Activated T-helper 17 cell treated with anti-CD3 and anti-CD28 coated beads, Interleukin-2, amount 50 U/mL, for 72 hours (primary cell): ENCODE data around the gene B3GALT5. TPM values are rescaled to one million over a fixed set of nuclear protein-coding genes. Genes with fewer than 3 reads are reported as not detected.

Experiments
- ATAC-seq: fragments of 150-1000 bp; cut with Tn5 transposase; replicated peaks from 2 replicates; pipeline ENCODE4 v1.10.0; 2021; ENCODE audit warnings: mild to moderate bottlenecking, moderate library complexity
- H3K27ac Mint-ChIP-seq: one replicate; pipeline ENCODE4 v1.8.0; 2022; ENCODE audit warnings: mixed read lengths
- H3K27me3 Mint-ChIP-seq: one replicate; pipeline ENCODE4 v1.8.0; 2022; ENCODE audit warnings: mixed read lengths
- H3K36me3 Mint-ChIP-seq: one replicate; pipeline ENCODE4 v1.8.0; 2022; ENCODE audit warnings: low read depth, mild to moderate bottlenecking, mixed read lengths
- H3K4me1 Mint-ChIP-seq: one replicate; pipeline ENCODE4 v1.8.0; 2022; ENCODE audit warnings: mixed read lengths
- H3K4me3 Mint-ChIP-seq: one replicate; pipeline ENCODE4 v1.8.0; 2022; ENCODE audit warnings: mild to moderate bottlenecking, mixed read lengths
- H3K9me3 Mint-ChIP-seq: one replicate; pipeline ENCODE4 v1.8.0; 2022; ENCODE audit warnings: mixed read lengths
- total RNA-seq, 2 donors: library from RNA; stranded (reverse); gene quantifications; one replicate each; pipeline ENCODE4 v1.2.3, GENCODE V29; 2022

Gene B3GALT5
- total RNA-seq, 2 donors from 2014 or later: 0.03 TPM; not detected in 1

DNA sequence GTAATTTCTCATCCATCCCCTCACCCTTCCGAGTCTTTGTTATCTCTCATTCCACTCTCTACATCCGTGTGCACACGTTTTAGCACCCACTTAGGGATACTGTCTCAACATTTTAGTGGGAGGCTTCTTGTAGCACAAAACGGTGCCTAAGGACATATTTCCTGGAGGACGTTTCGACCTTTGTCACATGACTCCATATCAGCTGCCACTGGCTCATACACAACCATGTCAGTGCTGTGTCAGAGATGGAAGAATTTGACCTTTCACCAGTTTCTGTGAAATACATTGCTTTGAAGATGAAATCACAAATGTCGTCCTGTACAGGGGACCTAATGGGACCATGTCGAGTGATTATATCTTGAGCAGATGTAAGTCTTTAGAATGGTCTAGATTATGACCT, 15.6 kb downstream of the B3GALT5 start:
- H3K36me3 Mint-ChIP-seq: no peaks in the 10 kb centered on the region
- H3K9me3 Mint-ChIP-seq: peaks cover 16% of the 10 kb centered on the region
- H3K4me3 Mint-ChIP-seq: no peak overlapping the region
- H3K27ac Mint-ChIP-seq: no peak overlapping the region
- H3K4me1 Mint-ChIP-seq: no peaks in the 10 kb centered on the region
- H3K27me3 Mint-ChIP-seq: peaks cover 21% of the 10 kb centered on the region
- ATAC-seq: no peak

DNA sequence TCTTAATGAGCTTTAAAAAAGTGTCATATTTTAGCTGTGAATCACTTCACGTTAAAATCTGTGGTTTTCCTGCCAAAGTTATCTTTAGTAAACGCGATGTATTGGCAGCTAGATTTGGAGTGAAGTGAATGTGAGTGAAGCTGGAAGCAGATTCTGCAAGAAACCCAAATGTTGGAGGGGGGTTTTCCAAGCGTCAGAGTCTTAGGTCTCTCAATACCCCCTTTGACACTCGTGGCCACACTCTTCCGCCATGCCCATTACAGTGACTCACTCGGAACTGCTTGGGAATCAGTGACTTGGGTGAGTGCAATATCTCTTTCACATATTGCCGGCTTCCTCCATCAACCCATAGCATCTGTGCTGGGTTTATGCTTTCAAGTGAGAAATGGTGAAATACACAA, 17.5 kb downstream of the B3GALT5 start:
- no peak overlapping the region for H3K4me3 Mint-ChIP-seq
- peaks cover 25% of the 10 kb centered on the region for H3K27me3 Mint-ChIP-seq
- ATAC-seq: no peak
- H3K36me3 Mint-ChIP-seq: no peaks in the 10 kb centered on the region
- peaks cover 13% of the 10 kb centered on the region for H3K9me3 Mint-ChIP-seq
- no peak overlapping the region for H3K27ac Mint-ChIP-seq
- no peaks in the 10 kb centered on the region for H3K4me1 Mint-ChIP-seq

DNA sequence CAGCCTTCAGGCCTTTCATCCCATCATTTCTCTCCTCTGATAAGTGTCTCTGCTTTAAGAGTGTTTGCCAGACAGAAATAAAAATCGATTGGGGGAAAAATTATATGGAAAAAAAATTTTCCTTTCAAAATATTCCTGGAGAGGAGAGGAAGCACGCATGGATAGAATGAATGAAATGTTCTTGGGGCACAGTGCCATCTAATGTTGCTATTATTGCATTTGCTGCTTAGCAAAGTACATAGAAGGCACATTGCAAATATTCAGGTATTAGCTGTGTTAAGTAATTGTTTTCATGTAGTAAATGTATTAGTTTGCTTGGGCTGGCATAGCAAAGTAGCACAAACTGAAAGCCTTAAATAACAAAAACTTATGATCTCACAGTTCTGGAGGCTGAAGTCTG, 18.1 kb downstream of the B3GALT5 start:
- no peaks in the 10 kb centered on the region for H3K4me1 Mint-ChIP-seq
- H3K27ac Mint-ChIP-seq: no peak overlapping the region
- peaks cover 14% of the 10 kb centered on the region for H3K9me3 Mint-ChIP-seq
- no peak overlapping the region for H3K4me3 Mint-ChIP-seq
- ATAC-seq: no peak
- H3K27me3 Mint-ChIP-seq: peaks cover 27% of the 10 kb centered on the region
- H3K36me3 Mint-ChIP-seq: no peaks in the 10 kb centered on the region

DNA sequence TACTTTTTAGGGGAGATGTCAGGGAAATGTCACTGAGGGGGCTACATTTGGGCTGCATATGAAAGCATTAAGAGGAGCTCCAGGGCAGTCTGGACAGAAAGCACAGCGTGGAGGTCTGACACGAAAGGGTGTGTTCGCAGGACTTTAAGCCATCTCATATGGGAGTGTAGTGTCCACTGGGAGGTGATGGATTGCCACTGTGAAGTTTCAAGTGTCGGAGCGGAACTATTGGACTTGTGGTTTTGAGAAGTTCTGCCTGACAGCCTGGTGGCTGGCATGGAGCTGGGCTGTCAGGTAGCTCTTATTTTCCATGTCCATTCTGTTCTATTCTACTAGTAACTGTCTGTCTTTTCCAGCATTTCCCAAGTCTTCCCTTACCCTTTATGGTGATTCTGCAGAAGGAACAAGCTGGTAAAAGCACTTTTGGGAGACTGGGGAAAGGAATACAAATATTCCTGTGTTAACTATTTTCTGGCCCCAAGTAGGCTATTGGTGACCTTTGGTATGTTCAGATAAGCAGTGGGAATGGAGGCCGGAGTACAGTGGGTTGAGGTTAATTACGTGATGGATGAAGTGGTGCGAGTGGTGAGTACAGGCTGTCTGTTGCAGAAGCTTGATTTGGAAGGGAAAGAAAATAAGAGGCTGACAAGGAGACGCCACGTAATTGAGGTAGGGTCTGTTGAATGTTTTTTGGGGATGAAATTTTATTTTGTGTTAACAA, 19.3 kb downstream of the B3GALT5 start:
- Mint-ChIP-seq H3K36me3 (no peaks in the 10 kb centered on the region), H3K27me3 (peaks cover 22% of the 10 kb centered on the region), H3K4me3 (no peak overlapping the region), H3K27ac (no peak overlapping the region), H3K4me1 (no peaks in the 10 kb centered on the region), H3K9me3 (peaks cover 10% of the 10 kb centered on the region)
- ATAC-seq: no peak

DNA sequence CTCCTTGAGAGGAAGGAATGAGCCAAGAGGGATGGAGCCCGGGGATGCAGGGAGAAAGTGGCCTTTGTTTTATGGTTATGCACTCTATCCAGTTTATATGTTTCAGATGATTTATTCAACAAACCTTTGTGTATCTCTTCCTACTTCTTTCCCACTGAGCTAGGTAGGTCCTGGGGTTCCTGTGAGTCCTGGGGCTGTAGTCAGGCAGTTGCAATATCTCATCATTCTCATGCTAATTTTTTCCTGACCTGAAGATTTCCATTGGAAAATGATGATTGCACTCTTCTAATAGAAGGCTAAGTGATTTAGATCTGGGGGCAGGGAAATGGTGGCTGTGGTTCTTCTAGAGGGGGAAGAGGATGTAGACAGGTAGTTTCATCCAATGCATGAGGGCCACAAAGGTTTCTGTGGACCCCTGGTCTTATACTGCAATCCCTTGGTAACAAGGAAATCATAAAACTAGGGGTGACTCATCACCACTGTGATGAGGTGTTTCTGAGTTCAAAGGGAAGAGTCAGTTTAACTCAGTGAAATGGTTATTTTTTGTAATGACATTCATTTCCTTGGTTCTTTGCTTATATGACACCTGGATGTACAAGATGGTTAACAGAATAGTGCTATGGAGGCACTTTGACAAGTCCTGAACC, 20.2 kb downstream of the B3GALT5 start:
- ATAC-seq: no peak
- Mint-ChIP-seq H3K27me3 (peaks cover 24% of the 10 kb centered on the region), H3K4me1 (no peaks in the 10 kb centered on the region), H3K4me3 (no peak overlapping the region), H3K9me3 (peaks cover 7% of the 10 kb centered on the region), H3K27ac (no peak overlapping the region), H3K36me3 (no peaks in the 10 kb centered on the region)

DNA sequence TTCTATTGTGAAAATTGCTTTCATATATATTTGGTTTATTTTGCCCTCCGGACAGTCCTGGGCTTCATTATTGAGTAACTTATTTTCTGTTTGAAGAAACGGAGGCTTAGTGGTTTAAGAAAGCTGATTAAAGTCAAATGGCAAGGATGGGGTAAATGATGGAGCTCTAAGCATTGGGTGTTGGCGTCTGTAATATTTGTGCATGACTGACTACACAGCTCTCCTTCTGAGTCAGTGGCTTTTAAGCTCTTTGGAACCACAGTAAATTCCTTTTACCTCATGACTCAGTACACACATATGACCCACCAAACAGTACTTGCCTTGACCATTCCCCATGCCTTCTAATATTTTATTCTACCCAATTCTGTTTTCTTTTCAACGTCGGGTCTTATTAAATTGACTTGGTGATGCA, 21.0 kb downstream of the B3GALT5 start:
- H3K4me1 Mint-ChIP-seq: no peaks in the 10 kb centered on the region

DNA sequence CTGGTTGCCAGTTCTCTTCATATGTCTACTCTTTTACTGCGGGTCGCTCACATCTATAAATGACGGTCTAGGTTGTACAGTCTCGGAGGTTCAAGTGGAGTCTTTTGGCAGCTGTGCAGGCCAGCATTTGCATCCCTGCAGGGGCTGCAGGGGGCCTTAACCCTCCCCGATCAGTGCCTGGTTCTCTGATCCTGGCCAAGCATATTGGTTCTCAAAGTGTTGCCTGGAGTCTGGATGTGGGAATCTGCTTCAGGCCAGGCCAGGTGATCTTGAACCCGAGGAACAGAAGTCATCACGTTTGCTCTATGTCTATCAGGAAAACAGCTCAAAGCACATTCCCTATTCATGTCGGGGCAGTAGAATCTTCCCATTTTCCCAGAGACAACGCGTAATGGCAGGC, 21.8 kb downstream of the B3GALT5 start:
- Mint-ChIP-seq H3K4me1 (no peaks in the 10 kb centered on the region), H3K36me3 (no peaks in the 10 kb centered on the region), H3K9me3 (peaks cover 7% of the 10 kb centered on the region), H3K27me3 (peaks cover 28% of the 10 kb centered on the region), H3K27ac (no peak overlapping the region), H3K4me3 (no peak overlapping the region)
- no peak for ATAC-seq

More for the DNA sequence above, 21.0 kb downstream of the B3GALT5 start:
- Mint-ChIP-seq H3K27me3 (peaks cover 25% of the 10 kb centered on the region), H3K36me3 (no peaks in the 10 kb centered on the region), H3K4me3 (no peak overlapping the region), H3K27ac (no peak overlapping the region), H3K9me3 (peaks cover 7% of the 10 kb centered on the region)
- ATAC-seq: no peak

DNA sequence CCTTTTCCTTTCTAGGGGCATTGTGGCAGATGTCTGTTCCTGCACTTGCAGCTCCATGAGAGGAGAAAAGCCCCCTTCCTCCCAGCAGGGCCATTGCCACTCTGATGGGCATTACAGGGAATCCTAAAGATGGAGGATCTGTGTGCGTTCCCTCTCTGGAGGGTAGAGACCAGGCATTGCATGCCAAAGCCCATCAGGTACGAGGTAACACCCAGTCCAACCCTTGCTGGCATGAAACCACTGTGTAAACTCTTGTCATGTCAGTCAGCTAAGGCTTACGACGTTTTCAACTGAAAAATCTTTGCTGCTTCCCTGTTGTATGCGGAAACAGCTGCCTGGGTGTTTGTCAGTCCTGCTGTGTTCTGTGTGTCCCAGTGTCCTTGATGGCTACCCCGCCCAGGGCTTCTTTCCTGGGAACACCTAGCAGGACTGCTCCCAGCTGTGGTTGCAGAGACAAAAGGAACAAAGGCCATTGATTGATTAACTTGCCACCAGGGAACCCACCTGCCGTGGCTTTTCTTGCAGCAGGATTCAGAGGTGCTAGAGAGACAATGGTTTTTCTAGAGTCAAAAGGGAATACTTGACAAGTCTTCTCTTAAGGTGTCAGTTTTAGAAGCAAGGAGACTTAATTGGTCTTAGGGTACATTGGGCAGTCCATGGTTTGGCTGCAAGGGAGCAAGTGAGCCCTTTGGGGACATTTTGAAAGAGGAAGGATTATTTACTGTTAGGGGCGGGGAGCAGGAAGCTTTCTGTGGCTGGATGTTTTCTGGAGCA, 24.6 kb downstream of the B3GALT5 start:
- no peak for ATAC-seq
- H3K27ac Mint-ChIP-seq: no peak overlapping the region

DNA sequence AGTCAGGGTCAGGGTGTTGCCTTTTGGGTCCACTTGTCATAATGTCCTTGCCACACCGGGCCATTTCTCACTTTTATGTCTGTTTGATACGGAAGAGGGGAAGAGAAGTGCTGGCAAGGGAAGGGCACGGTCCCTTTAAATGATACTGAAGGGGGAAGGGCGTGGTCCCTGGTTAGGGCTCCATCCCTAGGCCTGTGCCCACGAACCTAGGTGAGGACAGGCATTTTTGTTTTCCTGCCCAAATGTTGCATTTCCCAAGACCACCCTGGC, 25.2 kb downstream of the B3GALT5 start:
- H3K27me3 Mint-ChIP-seq: peaks cover 21% of the 10 kb centered on the region
- no peak for ATAC-seq
- H3K9me3 Mint-ChIP-seq: peaks cover 7% of the 10 kb centered on the region
- H3K4me3 Mint-ChIP-seq: no peak overlapping the region
- no peaks in the 10 kb centered on the region for H3K4me1 Mint-ChIP-seq
- no peaks in the 10 kb centered on the region for H3K36me3 Mint-ChIP-seq
- no peak overlapping the region for H3K27ac Mint-ChIP-seq

More for the DNA sequence above, 24.6 kb downstream of the B3GALT5 start:
- Mint-ChIP-seq H3K4me1 (no peaks in the 10 kb centered on the region), H3K4me3 (no peak overlapping the region), H3K36me3 (no peaks in the 10 kb centered on the region), H3K27me3 (peaks cover 23% of the 10 kb centered on the region), H3K9me3 (peaks cover 7% of the 10 kb centered on the region)

DNA sequence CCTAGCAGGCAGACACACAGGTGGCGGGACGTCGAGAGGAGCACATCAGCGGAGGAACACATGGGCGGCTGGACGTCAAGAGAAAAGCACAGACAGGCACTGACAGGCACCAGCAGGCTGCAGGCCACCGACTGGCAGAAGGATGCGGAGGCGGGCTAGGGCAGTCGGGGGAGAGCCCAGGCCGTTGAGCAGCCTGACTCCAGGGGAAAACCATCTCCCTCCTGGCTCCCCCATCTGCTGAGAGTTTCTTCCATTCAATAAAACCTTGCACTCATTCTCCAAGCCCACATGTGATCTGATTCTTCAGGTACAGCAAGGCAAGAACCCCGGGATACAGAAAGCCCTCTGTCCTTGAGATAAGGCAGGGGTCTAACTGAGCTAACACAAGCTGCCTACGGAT, 25.5 kb downstream of the B3GALT5 start:
- ATAC-seq: no peak
- no peak overlapping the region for H3K4me3 Mint-ChIP-seq
- no peak overlapping the region for H3K27ac Mint-ChIP-seq
- H3K9me3 Mint-ChIP-seq: peaks cover 7% of the 10 kb centered on the region
- H3K4me1 Mint-ChIP-seq: no peaks in the 10 kb centered on the region
- no peaks in the 10 kb centered on the region for H3K36me3 Mint-ChIP-seq
- peaks cover 20% of the 10 kb centered on the region for H3K27me3 Mint-ChIP-seq

DNA sequence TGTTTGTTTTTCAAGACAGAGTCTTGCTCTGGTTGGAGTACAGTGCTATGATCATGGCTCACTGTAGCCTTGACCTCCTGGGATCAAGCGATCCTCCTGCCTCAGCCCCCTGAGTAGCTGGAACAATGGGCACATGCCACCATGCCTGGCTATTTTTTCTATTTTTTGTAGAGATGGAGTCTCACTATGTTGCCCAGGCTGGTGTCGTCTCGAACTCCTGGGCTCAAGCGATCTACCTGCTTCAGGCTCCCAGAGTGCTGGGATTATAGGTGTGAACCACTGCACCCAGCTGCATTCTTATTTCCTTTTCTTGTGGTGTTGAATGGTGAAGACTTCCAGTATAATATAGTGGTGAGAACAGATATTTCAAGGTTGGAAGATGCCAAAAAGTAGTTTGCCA, 28.0 kb downstream of the B3GALT5 start:
- H3K4me3 Mint-ChIP-seq: no peak overlapping the region
- H3K4me1 Mint-ChIP-seq: no peaks in the 10 kb centered on the region
- no peak overlapping the region for H3K27ac Mint-ChIP-seq
- no peaks in the 10 kb centered on the region for H3K36me3 Mint-ChIP-seq
- H3K27me3 Mint-ChIP-seq: peaks cover 16% of the 10 kb centered on the region
- no peak for ATAC-seq
- peaks cover 4% of the 10 kb centered on the region for H3K9me3 Mint-ChIP-seq

DNA sequence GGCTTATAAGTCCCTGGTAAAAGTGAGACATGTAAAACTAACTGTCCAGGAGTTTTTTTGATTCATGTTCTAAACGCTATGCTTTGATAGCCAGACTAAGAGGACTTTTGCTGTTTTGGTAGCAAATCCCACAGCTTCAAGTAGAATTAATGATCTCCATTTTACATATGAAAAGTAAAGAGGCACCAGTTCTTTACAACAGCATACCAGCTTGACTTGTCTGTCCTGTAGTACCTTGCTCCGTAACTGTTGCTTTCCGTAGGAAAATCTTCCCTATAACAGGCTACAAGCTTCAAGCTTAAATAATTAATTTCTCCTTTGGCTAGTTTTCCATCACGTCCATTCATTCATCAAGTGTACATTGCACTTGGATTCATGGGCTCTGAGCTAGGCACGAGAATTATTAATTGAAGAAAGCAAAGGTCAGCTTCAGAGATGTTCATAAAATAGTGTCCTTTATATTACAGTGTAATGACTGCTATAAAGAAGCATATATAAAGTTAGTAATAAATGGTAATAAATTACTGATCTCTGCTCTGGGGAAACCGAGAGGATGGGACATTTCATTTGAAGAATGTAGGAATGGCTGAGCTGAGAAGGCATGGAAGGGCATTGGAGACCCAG, 29.2 kb downstream of the B3GALT5 start:
- ATAC-seq: no peak
- no peak overlapping the region for H3K4me3 Mint-ChIP-seq
- no peaks in the 10 kb centered on the region for H3K4me1 Mint-ChIP-seq
- H3K27ac Mint-ChIP-seq: no peak overlapping the region
- no peaks in the 10 kb centered on the region for H3K36me3 Mint-ChIP-seq
- no peaks in the 10 kb centered on the region for H3K9me3 Mint-ChIP-seq
- H3K27me3 Mint-ChIP-seq: peaks cover 11% of the 10 kb centered on the region

DNA sequence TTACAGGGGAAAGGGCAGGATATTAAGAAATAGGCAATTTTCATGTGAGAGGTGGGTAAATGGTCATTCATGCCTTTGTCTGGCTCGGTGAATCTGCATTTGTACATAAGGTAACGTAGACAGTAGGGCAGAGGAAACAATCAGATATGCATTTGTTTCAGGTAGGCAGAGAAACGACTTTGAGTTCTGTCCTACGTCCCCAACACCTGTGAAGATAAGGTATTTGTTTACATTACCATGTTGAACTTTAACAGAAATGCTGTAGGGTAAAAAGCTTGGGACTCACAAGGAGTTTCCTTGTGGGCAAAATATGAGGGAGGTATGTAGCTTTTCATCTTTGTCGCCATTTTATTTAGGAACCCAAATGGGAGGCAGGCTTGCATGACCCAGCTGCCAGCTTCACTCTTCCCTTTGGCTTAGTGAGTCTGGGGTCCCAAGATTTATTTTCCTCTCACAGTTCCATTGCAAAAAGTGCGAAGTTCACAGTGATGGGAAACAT, 31.4 kb downstream of the B3GALT5 start:
- Mint-ChIP-seq H3K4me3 (no peak overlapping the region), H3K4me1 (no peaks in the 10 kb centered on the region), H3K36me3 (no peaks in the 10 kb centered on the region), H3K27ac (no peak overlapping the region), H3K27me3 (peaks cover 3% of the 10 kb centered on the region), H3K9me3 (peaks cover 4% of the 10 kb centered on the region)
- ATAC-seq: no peak

DNA sequence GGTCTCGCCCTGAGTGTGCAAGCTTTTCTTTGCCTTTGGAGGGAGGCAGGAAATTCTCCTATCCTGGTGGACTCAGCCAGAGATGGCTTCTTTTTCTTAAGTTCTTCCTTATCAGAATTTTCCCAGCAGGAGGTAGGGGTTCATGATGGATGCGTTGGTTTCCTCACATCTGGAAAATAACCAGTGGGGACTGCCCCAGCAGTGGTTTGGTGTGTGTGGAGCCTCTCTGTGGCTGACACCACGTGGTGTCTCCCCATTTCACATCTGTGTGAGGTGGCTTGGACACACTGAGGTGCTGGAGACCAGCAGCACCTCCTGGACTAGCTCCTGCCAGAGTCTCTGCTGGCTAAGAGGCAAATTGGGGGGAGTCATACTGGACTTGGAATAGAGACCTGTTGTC, 32.6 kb downstream of the B3GALT5 start:
- Mint-ChIP-seq H3K9me3 (peaks cover 4% of the 10 kb centered on the region), H3K27me3 (peaks cover 1% of the 10 kb centered on the region), H3K4me1 (no peaks in the 10 kb centered on the region), H3K4me3 (no peak overlapping the region), H3K27ac (no peak overlapping the region), H3K36me3 (no peaks in the 10 kb centered on the region)
- no peak for ATAC-seq
